Liver (tissue), 9 donors: ENCODE data around the gene PCDHGA7. TPM values are rescaled to one million over a fixed set of nuclear protein-coding genes. Genes with fewer than 3 reads are reported as not detected.

Experiments used
- DNase-seq: peaks from one replicate; pipeline ENCODE4 v3.0.0-alpha.2; 2017; ENCODE audit warnings: low spot score
- H3K27ac ChIP-seq, 2 donors: one replicate each; pipeline ENCODE4 v1.7.0; 2013; ENCODE audit warnings: inconsistent platforms in 2 of 2, low read length in 2 of 2, control low read depth in 1 of 2, low read depth in 1 of 2, mild to moderate bottlenecking in 1 of 2
- H3K27me3 ChIP-seq, 4 donors: one replicate each; pipeline versions ENCODE4 v1.6.1 to v1.7.0; 2013; ENCODE audit warnings: low read length in 3 of 4, inconsistent platforms in 1 of 4, mild to moderate bottlenecking in 1 of 4, moderate library complexity in 1 of 4; ENCODE audit not compliant: control insufficient read depth in 4 of 4, insufficient read depth in 4 of 4
- H3K36me3 ChIP-seq, 4 donors: one replicate each; pipeline versions ENCODE4 v1.6.1 to v1.7.0; 2013; ENCODE audit warnings: low read length in 3 of 4, mild to moderate bottlenecking in 3 of 4, low read depth in 1 of 4, moderate library complexity in 1 of 4; ENCODE audit not compliant: control insufficient read depth in 4 of 4, insufficient read depth in 3 of 4
- H3K4me1 ChIP-seq, 4 donors: one replicate each; pipeline versions ENCODE4 v1.6.1 to v1.7.0; 2013; ENCODE audit warnings: low read length in 3 of 4, mild to moderate bottlenecking in 3 of 4, moderate library complexity in 1 of 4; ENCODE audit not compliant: control insufficient read depth in 4 of 4, insufficient read depth in 4 of 4
- H3K4me3 ChIP-seq, 3 donors: one replicate each; pipeline versions ENCODE4 v1.6.1 to v1.7.0; 2013; ENCODE audit warnings: low read length in 3 of 3, control low read depth in 1 of 3, low read depth in 1 of 3, mild to moderate bottlenecking in 1 of 3
- H3K9ac ChIP-seq, 2 donors: one replicate each; pipeline ENCODE4 v1.7.0; 2013; ENCODE audit warnings: low read length in 2 of 2, mild to moderate bottlenecking in 2 of 2, moderate library complexity in 2 of 2, control low read depth in 1 of 2, low read depth in 1 of 2
- H3K9me3 ChIP-seq, 4 donors: one replicate each; pipeline versions ENCODE4 v1.6.1 to v1.7.0; 2013; ENCODE audit warnings: low read length in 3 of 4; ENCODE audit not compliant: control insufficient read depth in 4 of 4
- EGR1 ChIP-seq, 2 donors: IDR thresholded peaks; 2 replicates each; pipeline ENCODE4 v1.6.1; 2016 to 2018; ENCODE audit warnings: antibody characterized with exemption in 2 of 2, low read depth in 2 of 2
- FOXA1 ChIP-seq: IDR thresholded peaks from 2 replicates; pipeline ENCODE4 v1.6.1; 2016; ENCODE audit warnings: antibody characterized with exemption
- GABPA ChIP-seq, 2 donors: IDR thresholded peaks in 1 of 2; conservative IDR thresholded peaks in 1 of 2; 2 replicates each; pipeline ENCODE4 v1.6.1; 2016; ENCODE audit warnings: antibody characterized with exemption in 2 of 2, mild to moderate bottlenecking in 1 of 2, moderate library complexity in 1 of 2
- HNF4A ChIP-seq, 2 donors: conservative IDR thresholded peaks; 2 replicates each; pipeline ENCODE4 v1.6.1; 2016; ENCODE audit warnings: antibody characterized with exemption in 2 of 2, mild to moderate bottlenecking in 2 of 2
- HNF4G ChIP-seq: IDR thresholded peaks from 2 replicates; pipeline ENCODE4 v1.6.1; 2016; ENCODE audit warnings: antibody characterized with exemption
- NR2F2 ChIP-seq: IDR thresholded peaks from 2 replicates; pipeline ENCODE4 v1.6.1; 2016; ENCODE audit warnings: antibody characterized with exemption
- RAD21 ChIP-seq, 2 donors: IDR thresholded peaks; 2 replicates each; pipeline ENCODE4 v1.6.1; 2016; ENCODE audit warnings: antibody characterized with exemption in 2 of 2, mild to moderate bottlenecking in 2 of 2
- SP1 ChIP-seq: IDR thresholded peaks from 2 replicates; pipeline ENCODE4 v1.6.1; 2018; ENCODE audit warnings: antibody characterized with exemption, mild to moderate bottlenecking
- YY1 ChIP-seq: IDR thresholded peaks from 2 replicates; pipeline ENCODE4 v1.6.1; 2016; ENCODE audit warnings: antibody characterized with exemption, mild to moderate bottlenecking
- WGBS: extraction: QIAGEN DNeasy Blood & Tissue Kit; methylation state at CpG from one replicate; pipeline ENCODE4 v1.1.7; 2013; 5-methylcytosine and 5-hydroxymethylcytosine counted together
- polyA plus RNA-seq, 2 donors: library from polyadenylated mRNA; stranded (reverse) in 1 of 2; unstranded in 1 of 2; fragments of 200-250 nt in 1 of 2; fragments of >200 nt in 1 of 2; fragmentation: Nextera tagmentation in 1 of 2; extraction: Ambion mirVana in 1 of 2; gene quantifications; one replicate each; pipeline versions ENCODE4 v1.2.1 to v1.2.3, GENCODE V29; 2013 to 2015
- total RNA-seq, 2 donors: library from RNA; depleted of rRNA; stranded (reverse); fragments of >200 nt; gene quantifications; one replicate each; pipeline ENCODE4 v1.2.3, GENCODE V29; 2014
- TF ChIP-seq, protein P1 (sequence below): IDR thresholded peaks from 2 replicates; pipeline ENCODE4 v1.6.1; 2016; ENCODE audit warnings: antibody characterized with exemption, mild to moderate bottlenecking
- TF ChIP-seq, protein P2 (sequence below): IDR thresholded peaks from 2 replicates; pipeline ENCODE4 v1.6.1; 2016; ENCODE audit warnings: antibody characterized with exemption
- TF ChIP-seq, protein P3 (sequence below): fragments of 150-350 bp; IDR thresholded peaks from 2 replicates; pipeline ENCODE4 v1.5.1; 2017; ENCODE audit warnings: improper control_type of control experiment, low read depth, low read length; ENCODE audit not compliant: missing input control
- TF ChIP-seq, protein P4 (sequence below): IDR thresholded peaks from 2 replicates; pipeline ENCODE4 v1.6.1; 2016; ENCODE audit warnings: antibody characterized with exemption
- donor health status: healthy.
- donor health status: healthy.
- donor health status: healthy.
- donor health status: healthy.
- donor health status: healthy.

Gene PCDHGA7
- total and polyA plus RNA-seq, 4 donors = 0.19 to 0.67 (median 0.21) TPM

DNA sequence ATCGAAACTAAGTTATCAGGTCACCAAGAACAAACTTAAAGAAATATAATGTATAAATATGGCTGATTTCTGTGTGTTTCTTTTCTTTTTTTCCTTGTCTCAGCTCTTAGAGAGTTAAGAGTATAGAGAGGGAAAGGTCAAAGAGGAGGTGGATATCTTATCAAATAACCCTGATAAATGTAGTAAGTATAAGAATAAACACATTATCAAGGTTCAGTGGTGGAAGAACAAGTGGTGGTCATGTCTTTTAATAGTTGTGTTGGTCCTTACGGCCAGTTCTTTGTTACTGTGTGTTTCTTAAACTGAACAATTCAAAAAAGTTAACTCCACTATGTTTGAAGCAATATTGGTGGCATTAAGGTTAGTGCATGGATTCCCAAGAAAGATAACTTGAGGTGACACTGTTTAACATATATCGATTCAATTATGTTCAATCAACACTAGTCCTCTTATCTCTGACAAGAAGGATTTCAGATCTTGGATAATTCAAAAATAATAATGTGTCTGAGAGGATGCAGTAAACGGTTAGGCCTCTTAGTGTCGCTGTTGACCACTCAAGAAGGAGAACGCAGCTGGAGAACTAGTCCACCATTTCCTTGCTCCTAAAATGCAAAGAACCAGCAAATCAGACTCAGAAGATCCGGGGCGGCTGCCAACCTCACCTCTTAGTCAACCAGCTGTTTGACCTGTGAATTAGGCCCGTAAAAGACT, 39.1 kb upstream of the PCDHGA7 start, which contains the start of gene PCDHGA3:
PCDHGA3 (plus strand) TSS at position 588 of the 711 bp plus-strand sequence. CDS start 205 bp downstream, outside the sequence.
- H3K4me1 ChIP-seq = no peaks in the 10 kb centered on the region

DNA sequence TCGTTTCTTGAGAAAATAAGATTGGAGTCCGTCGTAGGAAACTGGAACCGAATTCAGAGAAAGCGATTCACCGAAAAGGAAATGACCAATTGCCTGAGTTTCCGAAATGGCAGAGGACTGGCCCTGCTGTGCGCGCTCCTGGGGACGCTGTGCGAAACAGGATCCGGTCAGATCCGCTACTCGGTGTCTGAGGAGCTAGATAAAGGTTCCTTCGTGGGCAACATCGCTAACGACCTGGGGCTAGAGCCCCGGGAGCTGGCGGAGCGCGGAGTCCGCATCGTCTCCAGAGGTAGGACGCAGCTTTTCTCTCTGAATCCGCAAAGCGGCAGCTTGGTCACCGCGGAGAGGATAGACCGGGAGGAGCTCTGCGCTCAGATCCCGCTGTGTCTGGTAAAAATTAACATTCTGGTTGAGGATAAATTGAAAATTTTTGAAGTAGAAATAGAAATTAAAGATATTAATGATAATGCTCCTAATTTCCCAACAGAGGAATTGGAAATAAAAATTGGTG, 38.5 kb upstream of the PCDHGA7 start:
- no peak overlapping the region for H3K9ac ChIP-seq
- peaks cover 29 to 78% (median 37%) of the 10 kb centered on the region in 4 donors for H3K9me3 ChIP-seq
- peak overlapping the region in 2 of 3 donors; percentile 16 to 42 for H3K4me3 ChIP-seq
- 26% methylated on average over 31 of the region's 31 CpGs for WGBS
- no peak for TF ChIP-seq RAD21 (IDR thresholded peaks at IDR 0.05)
- TF ChIP-seq GABPA (IDR thresholded peaks at IDR 0.05 in 1 of 2, conservative IDR thresholded peaks at IDR 0.05 in 1 of 2) = no peak
- TF ChIP-seq HNF4G = no peak
- TF ChIP-seq, protein P1, sequence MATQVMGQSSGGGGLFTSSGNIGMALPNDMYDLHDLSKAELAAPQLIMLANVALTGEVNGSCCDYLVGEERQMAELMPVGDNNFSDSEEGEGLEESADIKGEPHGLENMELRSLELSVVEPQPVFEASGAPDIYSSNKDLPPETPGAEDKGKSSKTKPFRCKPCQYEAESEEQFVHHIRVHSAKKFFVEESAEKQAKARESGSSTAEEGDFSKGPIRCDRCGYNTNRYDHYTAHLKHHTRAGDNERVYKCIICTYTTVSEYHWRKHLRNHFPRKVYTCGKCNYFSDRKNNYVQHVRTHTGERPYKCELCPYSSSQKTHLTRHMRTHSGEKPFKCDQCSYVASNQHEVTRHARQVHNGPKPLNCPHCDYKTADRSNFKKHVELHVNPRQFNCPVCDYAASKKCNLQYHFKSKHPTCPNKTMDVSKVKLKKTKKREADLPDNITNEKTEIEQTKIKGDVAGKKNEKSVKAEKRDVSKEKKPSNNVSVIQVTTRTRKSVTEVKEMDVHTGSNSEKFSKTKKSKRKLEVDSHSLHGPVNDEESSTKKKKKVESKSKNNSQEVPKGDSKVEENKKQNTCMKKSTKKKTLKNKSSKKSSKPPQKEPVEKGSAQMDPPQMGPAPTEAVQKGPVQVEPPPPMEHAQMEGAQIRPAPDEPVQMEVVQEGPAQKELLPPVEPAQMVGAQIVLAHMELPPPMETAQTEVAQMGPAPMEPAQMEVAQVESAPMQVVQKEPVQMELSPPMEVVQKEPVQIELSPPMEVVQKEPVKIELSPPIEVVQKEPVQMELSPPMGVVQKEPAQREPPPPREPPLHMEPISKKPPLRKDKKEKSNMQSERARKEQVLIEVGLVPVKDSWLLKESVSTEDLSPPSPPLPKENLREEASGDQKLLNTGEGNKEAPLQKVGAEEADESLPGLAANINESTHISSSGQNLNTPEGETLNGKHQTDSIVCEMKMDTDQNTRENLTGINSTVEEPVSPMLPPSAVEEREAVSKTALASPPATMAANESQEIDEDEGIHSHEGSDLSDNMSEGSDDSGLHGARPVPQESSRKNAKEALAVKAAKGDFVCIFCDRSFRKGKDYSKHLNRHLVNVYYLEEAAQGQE = no peak
- TF ChIP-seq, protein P2, sequence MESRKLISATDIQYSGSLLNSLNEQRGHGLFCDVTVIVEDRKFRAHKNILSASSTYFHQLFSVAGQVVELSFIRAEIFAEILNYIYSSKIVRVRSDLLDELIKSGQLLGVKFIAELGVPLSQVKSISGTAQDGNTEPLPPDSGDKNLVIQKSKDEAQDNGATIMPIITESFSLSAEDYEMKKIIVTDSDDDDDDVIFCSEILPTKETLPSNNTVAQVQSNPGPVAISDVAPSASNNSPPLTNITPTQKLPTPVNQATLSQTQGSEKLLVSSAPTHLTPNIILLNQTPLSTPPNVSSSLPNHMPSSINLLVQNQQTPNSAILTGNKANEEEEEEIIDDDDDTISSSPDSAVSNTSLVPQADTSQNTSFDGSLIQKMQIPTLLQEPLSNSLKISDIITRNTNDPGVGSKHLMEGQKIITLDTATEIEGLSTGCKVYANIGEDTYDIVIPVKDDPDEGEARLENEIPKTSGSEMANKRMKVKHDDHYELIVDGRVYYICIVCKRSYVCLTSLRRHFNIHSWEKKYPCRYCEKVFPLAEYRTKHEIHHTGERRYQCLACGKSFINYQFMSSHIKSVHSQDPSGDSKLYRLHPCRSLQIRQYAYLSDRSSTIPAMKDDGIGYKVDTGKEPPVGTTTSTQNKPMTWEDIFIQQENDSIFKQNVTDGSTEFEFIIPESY = no peak
- no peak for TF ChIP-seq SP1
- no peak for TF ChIP-seq EGR1 (IDR thresholded peaks at IDR 0.05; ENCODE audit: low read depth in 2 of 2)
- TF ChIP-seq, protein P3, sequence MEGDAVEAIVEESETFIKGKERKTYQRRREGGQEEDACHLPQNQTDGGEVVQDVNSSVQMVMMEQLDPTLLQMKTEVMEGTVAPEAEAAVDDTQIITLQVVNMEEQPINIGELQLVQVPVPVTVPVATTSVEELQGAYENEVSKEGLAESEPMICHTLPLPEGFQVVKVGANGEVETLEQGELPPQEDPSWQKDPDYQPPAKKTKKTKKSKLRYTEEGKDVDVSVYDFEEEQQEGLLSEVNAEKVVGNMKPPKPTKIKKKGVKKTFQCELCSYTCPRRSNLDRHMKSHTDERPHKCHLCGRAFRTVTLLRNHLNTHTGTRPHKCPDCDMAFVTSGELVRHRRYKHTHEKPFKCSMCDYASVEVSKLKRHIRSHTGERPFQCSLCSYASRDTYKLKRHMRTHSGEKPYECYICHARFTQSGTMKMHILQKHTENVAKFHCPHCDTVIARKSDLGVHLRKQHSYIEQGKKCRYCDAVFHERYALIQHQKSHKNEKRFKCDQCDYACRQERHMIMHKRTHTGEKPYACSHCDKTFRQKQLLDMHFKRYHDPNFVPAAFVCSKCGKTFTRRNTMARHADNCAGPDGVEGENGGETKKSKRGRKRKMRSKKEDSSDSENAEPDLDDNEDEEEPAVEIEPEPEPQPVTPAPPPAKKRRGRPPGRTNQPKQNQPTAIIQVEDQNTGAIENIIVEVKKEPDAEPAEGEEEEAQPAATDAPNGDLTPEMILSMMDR = no peak
- TF ChIP-seq, protein P4, sequence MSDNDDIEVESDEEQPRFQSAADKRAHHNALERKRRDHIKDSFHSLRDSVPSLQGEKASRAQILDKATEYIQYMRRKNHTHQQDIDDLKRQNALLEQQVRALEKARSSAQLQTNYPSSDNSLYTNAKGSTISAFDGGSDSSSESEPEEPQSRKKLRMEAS = no peak
- no peak for TF ChIP-seq HNF4A (conservative IDR thresholded peaks at IDR 0.05)
- TF ChIP-seq NR2F2 = no peak
- TF ChIP-seq FOXA1 = no peak
- TF ChIP-seq YY1 = no peak
- no peaks in the 10 kb centered on the region for H3K4me1 ChIP-seq
- H3K36me3 ChIP-seq = peaks cover 0 to 2% (median 0%) of the 10 kb centered on the region in 4 donors
- H3K27ac ChIP-seq = no peak overlapping the region
- no peak for DNase-seq
- H3K27me3 ChIP-seq = peaks cover 0 to 13% (median 6%) of the 10 kb centered on the region in 4 donors

More for the DNA sequence above, 39.1 kb upstream of the PCDHGA7 start, which contains the start of gene PCDHGA3:
- 21% methylated on average over 9 of the region's 9 CpGs for WGBS
- Histone ChIP-seq H3K27me3 (peaks cover 0 to 17% (median 9%) of the 10 kb centered on the region in 4 donors), H3K9ac (no peak within 1 kb of the TSS), H3K9me3 (peaks cover 26 to 78% (median 37%) of the 10 kb centered on the region in 4 donors), H3K36me3 (peaks cover 0 to 2% (median 0%) of the 10 kb centered on the region in 4 donors), H3K4me3 (peak within 1 kb of the TSS; percentile 16 to 61 (median 38)), H3K27ac (no peak within 1 kb of the TSS)
- no peak for DNase-seq
- TF ChIP-seq FOXA1 = no peak
- peak; percentile 21 to 33 for TF ChIP-seq RAD21 (IDR thresholded peaks at IDR 0.05)
- TF ChIP-seq, protein P3 = peak; percentile 19
